Jurkat, Clone E6-1 (cell line): ENCODE data around the gene CMTM2.
A peak's percentile ranks its signal among the peaks of the same experiment; 100 is the strongest.
"Not testable (repeated sequence)": the region's sequence is repeated elsewhere in the genome, so short reads cannot be mapped to it uniquely, and the experiment has no call there.

Experiments used
- DNase-seq: peaks from one replicate; pipeline ENCODE4 v3.0.0-alpha.2; 2011; ENCODE audit warnings: low read depth, low spot score
- H3K4me3 ChIP-seq: 2 replicates; pipeline ENCODE4 v1.5.1; 2011; ENCODE audit warnings: mild to moderate bottlenecking, low read length, control low read depth, moderate library complexity

Gene CMTM2

DNA sequence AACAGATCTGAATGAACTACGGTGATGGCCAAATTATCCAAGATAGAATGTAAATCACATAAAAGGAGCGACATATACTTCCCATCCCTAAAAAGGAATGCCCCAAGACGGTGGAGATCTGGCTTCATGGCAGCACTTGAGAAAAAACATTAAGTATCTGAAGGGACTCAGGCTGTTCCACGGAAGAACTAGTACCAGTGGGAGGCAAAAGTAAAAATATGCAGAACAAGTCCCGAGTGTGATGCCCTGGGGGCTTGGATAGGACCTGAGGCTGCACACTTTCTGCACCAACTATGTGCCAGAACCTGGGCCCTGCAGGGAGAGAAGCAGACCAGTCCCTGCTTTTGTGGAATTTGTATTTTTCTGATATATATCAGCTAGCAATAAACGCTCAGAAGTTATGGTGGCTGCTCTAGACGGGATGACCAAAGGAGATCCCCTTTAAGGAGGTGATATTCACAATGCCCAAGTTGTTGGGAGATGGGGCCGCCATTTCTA is 27.4 kb upstream of the CMTM2 start:
- H3K4me3 ChIP-seq: peak overlapping the region; percentile 93
- DNase-seq: no peak

DNA sequence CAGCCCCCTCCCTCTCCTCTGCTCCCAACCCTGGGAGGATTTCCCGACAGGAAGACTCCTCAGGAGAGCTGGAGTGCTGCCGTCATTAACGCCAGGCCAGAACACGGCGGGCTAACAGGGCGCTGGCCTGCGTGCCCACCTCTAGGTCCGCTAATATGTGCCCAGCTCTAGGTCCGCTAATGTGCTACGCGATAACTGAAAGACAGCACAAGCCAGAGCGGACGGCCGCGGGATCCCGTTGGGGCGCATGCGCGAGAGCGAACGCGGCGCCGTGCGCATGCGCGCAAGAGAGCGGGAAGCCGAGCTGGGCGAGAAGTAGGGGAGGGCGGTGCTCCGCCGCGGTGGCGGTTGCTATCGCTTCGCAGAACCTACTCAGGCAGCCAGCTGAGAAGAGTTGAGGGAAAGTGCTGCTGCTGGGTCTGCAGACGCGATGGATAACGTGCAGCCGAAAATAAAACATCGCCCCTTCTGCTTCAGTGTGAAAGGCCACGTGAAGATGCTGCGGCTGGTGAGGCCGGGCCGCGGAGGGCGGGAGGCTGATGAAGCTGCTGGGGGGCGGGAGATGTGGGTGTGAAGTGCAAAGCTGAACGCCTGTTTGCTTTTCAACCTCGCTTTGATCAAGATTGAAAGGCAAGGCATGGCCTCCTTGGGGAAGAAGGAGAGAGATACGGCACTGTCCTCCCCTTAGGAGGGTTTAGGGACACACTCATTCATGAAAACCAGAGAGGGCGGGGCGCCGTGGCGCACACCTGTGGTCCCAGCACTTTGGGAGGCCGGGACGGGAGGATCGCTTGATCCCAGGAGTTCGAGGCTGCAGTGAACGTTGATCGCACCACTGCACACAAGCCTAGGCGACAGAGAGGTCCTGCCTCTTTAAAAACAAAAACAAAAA is 26.7 kb upstream of the CMTM2 start, which contains the start of gene CKLF:
CKLF (plus strand) TSS at position 291 of the 892 bp plus-strand sequence; CDS start at position 431, 140 bp downstream.
- DNase-seq: peak; percentile 89
- H3K4me3 ChIP-seq: peak within 1 kb of the TSS; percentile 93

DNA sequence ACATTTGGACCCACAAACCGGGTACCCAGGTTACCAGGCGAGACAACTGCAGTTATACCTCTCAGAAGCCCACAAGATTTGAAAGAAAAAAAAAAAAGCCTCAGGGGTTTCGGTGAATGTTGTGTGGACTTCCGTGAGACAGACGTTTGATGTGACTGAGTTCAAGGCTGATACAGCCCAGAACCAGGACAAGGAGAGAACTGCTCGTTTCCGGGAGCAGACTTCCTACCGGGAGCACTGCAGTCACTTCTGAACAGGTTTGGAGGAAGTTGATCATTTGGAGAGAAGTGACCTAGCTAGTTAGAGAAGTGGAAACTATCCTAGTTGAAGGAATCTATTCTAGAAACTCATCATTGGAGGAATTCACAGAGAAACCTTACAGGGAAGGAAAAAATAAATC is 26.0 kb upstream of the CMTM2 start:
- H3K4me3 ChIP-seq: peak overlapping the region; percentile 93
- no peak for DNase-seq

DNA sequence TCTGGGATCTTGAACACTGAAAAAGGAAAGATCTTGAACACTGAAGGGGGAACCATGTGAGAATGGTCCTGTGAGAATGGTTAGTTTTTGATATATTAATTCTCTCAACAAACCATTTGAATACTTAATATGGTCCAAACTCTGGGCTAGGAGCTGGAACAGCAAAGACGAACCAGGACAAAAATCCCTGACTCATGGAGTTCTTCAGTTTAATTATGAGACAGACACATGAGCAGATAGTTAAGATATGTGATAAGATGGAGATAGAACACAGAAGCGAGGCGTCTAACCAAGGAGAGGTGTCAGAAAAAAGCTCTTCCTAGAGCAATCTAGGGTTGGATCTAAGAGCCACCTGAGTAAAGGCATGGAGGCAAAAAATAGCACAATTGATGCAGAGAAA is 25.2 kb upstream of the CMTM2 start:
- no peak for DNase-seq
- no peak overlapping the region; the same call in 1 of the 2 replicates for H3K4me3 ChIP-seq

DNA sequence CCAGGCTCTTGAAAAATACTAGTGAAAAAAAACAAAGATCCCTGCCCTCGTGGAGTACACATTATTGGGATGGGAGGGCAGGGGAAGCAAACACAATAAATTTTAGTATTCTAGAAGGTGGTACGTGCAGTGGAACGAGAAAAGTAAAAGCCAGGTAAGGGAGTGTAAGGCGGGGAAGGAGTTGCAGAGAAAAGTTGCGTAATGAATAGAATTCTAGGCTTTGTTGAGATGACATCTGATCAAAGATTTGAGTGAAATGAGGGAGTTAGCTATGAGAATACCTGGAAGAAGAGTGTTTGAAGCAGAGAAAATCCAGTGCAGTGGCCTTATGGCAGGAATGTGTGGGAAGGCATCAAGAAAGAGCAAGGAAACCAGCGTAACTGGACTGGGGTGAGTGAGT is 24.8 kb upstream of the CMTM2 start:
- DNase-seq: no peak
- H3K4me3 ChIP-seq: no peak overlapping the region

DNA sequence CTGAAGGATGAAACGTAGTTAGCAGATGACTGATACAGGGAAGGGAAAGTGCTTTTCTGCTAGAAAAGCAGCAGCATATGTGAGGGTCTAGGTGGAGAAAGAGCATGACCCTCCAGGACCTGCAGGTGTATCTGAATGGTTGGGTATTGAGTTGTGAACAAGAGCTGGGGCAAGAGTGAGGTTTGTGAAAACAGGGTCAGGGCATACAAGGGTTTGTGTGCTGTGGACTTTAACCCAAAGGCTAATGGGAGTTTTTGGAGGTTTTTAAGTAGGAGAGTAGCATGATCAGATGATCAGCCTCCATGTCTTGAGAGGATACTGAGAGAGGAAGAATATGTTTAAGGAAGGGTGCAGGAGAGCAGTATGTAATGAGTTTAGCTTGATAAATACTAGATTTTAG is 19.2 kb upstream of the CMTM2 start:
- H3K4me3 ChIP-seq: no peak overlapping the region
- DNase-seq: no peak

DNA sequence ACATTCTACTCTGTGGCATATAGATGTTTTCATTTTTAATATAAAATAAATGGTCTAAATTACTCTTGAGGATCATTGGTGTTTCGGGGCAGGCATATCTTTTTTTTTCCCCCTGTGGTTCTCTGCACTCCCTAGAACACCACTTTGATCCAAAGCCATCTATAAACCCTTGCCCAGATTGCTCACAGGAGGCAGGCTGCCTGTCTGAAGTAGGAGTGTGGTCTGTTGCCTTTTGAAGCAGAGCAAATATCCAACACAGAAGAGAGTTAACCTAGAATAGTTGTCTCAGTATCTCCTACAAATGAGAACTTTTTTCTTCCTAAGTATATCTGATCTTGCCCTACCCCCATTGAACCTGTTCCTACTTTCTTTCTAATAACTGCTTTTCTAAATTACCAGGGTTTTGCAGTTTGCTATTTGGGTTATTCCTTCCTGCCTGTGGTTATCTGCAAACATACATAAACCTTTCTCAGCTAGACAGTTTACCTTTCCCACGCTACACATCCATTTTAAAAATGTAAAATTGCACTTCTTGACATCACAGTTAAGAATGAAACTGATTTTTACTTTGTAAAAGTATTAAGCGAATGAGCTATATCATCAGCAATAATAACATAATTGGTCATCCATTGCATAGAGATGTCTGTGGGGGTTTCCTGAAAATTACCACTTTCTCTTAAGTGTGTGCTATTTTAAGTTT is 17.7 kb upstream of the CMTM2 start:
- H3K4me3 ChIP-seq: peak overlapping the region; percentile 27
- DNase-seq: peak; percentile 85

DNA sequence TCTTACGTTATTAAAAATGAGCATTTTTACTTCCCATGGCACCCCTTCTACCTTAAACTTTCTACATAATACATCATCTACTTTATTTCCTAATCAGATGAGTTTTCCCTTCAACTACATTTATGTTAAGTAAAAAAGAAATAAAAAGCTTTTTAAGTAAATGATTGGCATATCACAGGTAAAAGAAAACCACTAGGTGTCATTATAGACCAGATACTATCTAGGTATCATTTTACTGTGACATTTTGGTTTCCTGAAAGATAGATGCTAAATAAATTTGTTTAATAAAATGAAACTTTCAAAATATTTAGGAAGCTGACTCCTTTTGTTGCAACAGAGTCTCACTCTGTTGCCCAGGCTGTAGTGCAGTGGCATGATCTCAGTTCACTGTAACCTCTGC is 16.9 kb upstream of the CMTM2 start:
- DNase-seq: no peak
- H3K4me3 ChIP-seq: peak overlapping the region; percentile 15

DNA sequence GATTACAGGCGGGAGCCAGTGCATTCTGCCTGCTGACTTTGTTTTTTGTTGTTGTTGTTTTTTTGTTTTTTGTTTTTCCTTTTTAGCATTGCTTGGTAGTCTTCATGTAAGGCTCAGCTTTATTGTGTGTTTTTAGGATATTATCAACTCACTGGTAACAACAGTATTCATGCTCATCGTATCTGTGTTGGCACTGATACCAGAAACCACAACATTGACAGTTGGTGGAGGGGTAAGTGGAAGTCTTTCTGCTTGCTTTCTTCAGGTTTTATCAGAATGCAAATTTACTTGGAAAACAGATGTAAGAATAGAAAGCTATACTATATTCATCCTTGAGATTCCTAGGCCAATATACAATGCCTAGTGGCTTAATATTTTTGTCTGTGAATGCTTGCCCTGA is 16.3 kb upstream of the CMTM2 start:
- peak overlapping the region; percentile 15 for H3K4me3 ChIP-seq
- DNase-seq: peak; percentile 79

DNA sequence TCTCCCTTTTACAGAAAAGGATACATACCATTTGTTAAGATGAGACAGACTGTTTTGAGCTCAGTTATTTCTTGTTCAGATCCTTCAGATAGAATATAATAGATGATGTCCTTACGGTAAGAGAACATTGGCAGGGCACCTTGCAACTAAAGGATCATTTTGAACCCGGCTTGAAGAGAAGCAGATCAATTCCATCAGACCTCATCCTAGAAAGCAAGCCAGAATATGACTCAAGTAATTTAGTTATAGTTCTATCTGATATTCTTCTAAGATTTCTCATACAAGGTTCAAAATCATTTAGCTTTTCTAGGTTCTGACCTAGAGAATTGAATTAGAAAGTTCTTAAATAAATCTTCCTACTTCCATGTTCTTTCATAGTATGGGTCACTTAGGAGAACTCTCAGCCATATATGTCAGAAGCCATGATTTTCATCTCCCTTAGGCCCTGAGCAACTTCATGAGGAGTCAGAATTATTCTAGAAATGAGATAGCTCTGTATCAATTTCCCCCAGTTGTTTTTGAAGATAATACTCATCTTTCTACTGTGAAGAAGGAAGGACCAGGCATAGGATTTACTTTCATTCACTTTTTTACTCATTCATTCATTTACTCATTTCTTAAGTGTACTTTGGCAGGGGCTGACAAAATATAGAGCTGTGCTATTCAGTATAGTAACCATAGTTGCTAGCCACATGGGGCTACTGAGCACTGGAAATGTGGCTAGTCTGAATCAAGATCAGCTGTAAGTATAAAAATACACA is 15.5 kb upstream of the CMTM2 start:
- DNase-seq: no peak
- H3K4me3 ChIP-seq: no peak overlapping the region

DNA sequence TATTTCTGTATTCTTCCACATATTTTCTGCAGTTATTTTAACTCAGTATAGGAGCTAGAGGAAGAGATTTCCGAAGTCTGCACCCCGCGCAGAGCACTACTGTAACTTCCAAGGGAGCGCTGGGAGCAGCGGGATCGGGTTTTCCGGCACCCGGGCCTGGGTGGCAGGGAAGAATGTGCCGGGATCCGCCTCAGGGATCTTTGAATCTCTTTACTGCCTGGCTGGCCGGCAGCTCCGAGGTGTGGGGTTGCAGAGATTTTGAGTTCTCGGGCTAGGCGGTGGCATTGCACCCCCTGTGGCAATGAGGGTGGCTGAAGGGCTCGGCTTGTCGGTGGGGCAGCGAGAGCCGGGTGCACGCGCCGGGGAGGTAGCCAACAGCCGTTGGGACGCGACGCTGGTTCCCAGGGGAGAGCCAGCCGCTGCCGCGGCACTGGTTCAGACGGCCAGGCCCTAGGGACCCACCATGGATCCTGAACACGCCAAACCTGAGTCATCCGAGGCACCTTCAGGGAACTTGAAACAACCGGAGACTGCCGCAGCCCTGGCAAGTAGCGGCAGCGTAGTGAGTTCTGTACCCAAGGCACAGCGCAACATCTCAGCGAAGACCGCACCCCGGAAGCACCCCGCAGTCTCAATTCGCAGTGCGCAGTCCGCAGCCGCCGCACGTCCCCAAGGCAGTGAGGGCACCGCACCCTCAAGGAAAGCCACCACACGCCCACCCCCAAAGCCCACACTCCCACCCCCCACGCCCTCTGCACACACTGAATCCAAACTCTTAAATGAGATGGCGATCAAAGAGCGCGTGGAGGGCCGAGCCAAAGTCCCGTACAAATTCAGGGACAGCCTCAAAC is 13.0 kb upstream of the CMTM2 start, which contains the start of gene CMTM1:
CMTM1 (plus strand) TSS at position 389 of the 851 bp plus-strand sequence; CDS start at position 464, 75 bp downstream.
- no peak for DNase-seq
- H3K4me3 ChIP-seq: no peak within 1 kb of the TSS

DNA sequence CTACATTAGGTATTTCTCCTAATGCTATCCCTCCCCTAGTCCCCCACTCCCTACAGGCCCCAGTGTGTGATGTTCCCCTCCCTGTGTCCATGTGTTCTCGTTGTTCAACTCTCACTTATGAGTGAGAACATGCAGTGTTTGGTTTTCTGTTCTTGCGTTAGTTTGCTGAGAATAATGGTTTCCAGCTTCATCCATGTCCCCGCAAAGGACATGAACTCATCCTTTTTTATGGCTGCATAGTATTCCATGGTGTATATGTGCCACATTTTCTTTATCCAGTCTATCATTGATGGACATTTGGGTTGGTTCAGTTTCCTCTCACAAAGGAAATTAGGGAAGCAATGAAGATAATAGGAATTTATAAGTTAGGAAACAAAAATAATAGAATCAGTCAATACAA is 12.0 kb upstream of the CMTM2 start:
- not testable (repeated sequence) for H3K4me3 ChIP-seq, DNase-seq

DNA sequence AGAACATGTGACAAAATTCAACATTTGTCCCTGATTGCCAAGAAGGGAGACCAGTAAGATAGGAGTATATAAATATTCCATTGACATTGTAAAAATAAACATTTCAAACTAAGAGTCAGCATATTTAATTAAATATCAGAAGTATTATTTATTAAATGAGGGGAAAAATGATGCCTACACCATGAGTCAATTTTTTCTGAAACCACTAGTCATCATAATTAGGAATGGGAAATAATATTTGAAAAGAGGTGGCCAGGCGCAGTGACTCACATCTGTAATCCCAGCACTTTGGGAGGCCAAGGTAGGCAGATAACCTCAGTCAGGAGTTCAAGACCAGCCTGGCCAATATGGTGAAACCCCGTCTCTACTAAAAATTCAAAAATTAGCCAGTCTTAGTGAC is 10.9 kb upstream of the CMTM2 start:
- H3K4me3 ChIP-seq: no peak overlapping the region
- no peak for DNase-seq

DNA sequence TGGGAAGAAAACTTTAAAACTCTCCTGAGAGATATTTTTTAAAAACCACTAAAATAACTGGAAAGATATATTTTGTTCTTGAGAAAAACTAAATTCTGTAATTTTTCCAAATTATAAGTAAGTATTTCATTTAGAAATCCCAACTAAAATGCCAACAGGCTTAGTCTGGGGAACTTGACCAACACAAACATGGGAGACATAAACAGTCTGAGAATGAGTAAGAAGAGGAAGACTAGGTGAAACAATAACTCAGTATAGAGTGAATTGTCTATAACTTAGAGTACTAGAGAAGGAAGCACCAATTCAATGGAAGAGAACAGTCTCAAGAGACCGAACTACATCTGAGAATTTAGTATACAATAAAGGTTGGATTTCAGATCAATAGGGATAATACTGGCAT is 10.1 kb upstream of the CMTM2 start:
- no peak for DNase-seq
- H3K4me3 ChIP-seq: no peak overlapping the region

DNA sequence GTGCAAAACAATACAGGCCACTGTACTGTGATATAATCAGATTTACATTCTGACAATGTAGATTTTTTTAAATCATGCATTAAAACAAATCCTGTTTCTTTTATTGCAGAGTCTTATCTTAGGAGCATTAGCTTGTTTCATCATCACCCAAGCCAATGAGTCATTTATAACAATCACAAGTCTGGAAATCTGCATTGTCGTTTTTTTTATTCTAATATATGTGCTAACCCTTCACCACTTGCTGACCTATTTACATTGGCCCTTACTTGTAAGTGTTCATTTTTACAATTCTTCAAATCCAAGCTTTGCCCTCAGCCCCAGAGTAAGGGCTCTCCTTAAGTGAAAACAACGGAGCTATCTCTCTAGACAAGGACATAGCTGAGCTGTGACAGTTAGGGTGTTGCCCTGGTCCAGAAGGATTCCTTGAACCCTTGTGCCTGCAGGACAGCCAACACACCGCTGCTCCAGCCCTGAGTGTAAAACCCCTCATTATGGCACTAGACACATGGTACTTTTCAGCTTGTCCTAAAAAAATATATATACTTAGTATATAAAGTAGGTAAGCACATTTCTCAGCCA is 9.3 kb upstream of the CMTM2 start:
- DNase-seq: no peak

DNA sequence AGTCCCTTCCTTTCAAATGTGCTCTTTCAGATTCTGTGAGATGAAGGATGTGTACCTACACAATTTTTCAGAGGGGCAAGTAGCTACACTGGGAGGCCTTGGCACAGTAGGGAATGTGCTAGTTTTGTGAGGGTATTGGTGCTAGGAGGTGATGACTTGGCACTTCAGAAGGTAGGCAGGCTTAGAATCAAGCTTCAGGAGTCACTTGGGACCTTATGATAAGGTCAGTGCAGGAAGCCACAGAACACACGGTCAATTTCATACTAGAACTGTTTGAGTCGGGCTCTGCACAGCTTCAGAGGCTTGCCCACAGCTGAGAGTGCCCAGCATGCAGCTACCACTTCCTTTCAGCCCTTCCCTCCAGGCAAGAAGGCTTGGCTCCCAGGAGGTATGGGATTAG is 6.9 kb upstream of the CMTM2 start:
- no peak for DNase-seq
- H3K4me3 ChIP-seq: no peak overlapping the region

More for the DNA sequence above, 9.3 kb upstream of the CMTM2 start:
- H3K4me3 ChIP-seq: no peak overlapping the region

DNA sequence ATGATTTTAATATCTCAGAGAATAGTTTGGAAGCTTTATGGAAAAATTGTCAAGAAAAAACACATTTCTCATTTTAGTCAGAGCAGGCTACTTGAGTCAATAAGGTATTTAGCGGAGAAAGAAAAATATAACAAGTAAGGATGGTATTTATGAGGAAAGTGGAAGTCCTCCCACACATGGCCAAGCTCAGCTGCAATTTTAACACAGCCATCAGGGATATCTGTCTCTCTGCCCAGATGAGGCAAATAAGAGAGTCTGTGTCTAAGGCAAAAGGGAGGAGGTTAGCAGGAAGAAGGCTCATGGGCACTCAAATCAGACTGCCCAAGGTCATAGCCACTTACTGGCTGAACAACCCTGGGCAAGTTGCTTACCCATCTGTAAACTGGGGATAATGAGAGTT is 5.2 kb upstream of the CMTM2 start:
- no peak overlapping the region for H3K4me3 ChIP-seq
- DNase-seq: no peak

DNA sequence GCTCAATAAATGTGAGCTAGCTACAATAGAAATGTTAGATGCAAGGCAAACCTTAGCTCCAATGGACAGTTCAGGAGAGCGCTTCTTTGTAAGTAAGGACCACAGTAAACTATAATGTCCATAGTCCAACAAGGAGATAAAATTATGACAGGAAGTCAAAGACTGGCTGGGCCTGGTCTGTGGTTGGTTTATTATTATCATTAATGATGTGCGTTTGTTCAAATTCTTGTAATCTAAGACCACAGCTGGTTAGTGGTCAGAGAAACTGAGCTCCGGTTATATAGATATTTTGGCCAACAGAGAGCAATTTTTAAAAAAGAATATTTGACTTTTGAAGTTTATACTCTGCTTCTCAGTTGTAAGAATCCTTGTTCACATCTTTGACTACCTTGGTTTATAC is 4.7 kb upstream of the CMTM2 start:
- H3K4me3 ChIP-seq: no peak overlapping the region
- DNase-seq: no peak
